ENCODE data around the gene SMR3A.

Gene SMR3A

DNA sequence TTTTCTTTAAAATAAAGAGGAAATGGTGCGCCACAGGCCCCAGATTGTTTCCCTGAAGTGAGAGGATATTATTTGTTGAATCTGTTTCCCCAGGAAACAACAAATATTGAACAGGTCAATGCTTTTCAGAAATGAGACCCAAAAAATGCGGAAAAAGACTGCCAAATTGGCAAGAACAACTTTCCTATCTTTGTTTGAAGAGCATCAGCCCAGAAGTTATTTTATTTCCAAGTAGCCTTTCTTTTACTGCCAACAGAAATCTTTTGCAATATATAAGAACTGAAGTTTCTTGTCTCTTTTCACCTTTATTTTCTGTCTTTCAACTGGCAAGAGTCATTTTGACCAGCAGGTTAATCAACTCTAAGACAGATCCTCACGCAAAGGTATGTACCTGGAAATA, at the start of gene SMR3A:
Gene SMR3A (plus strand): TSS at position 301 of the 400 bp plus-strand sequence. CDS start 1,356 bp downstream, outside the sequence.
- no peak for DNase-seq

DNA sequence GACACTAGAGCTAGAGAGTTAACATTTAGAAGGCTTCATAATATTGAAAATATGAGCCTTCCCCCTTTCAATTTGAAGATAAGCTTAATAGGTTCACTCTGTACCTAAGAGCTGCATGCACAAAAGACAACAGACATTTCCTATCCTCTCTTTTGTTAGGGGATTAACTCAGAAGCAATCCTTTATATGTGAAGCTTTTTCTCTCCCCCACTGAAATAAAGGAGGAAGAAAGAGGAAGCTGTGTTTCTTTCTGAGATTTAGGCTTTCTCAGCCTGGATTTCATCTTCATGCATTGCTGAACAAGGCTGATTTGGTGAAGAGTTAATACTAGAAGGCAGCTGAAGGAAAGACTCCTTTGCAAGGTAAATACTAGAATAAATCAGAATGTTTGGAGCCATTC, 46.8 kb upstream of the SMR3A start:
- no peak for DNase-seq

DNA sequence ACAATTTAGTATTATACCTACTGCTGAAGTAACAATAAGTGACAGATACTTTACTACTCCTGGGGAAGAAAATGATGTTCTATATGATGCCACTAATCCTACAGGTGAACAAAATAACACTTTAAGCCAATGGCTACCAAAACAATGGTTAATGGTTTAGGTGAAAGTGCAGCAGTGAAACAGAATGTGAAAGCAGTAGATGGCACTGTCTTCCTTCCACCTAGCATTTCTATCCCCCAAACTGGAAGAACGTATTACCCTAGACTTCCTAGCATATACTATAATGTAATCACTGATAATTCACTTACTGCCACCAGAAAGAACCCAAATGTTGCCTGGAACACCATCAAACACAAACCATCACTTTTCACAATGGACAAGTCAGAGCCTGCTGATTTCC, 44.6 kb upstream of the SMR3A start:
- DNase-seq, result no peak

DNA sequence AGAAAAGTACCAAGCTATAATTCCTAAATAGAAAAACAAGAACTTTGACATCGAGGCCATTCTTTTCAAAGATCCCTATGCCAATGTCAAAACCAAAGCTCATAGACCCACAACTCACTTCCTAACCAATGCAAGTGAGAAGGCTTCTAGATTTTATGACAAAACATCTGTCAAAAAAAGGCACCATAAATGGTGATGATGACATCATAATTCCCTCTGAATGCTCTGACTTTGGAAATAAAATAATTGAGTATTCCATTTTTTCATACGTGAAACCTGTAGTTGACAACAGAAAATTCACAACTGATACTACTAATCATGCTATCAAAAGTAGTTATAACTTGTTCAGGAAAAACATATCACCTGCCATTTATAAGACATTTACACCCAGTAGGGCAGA, 34.5 kb upstream of the SMR3A start:
- no peak for DNase-seq

DNA sequence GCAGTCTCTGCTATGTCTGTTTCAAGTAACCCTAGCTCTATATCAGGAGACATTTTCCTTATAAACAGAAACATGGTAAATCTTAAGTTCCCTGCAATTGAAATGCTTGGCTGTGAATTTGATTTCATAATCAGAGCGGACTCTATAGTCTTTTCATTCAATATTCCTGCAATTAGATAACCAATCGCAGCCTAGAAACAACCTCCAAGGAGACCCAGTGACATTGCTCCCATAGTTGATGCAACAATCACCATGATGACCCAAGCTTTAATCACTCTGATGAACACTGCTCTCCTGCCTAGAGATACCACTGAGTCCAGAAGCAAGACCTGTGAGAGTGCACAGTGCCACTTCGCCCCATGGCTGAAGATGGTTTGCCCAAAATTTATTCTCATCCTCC, 25.9 kb upstream of the SMR3A start, which contains the start of gene CABS1:
Gene CABS1 (plus strand): TSS at position 301 of the 400 bp plus-strand sequence. CDS start 59 bp downstream, at position 360.
- DNase-seq, result no peak

DNA sequence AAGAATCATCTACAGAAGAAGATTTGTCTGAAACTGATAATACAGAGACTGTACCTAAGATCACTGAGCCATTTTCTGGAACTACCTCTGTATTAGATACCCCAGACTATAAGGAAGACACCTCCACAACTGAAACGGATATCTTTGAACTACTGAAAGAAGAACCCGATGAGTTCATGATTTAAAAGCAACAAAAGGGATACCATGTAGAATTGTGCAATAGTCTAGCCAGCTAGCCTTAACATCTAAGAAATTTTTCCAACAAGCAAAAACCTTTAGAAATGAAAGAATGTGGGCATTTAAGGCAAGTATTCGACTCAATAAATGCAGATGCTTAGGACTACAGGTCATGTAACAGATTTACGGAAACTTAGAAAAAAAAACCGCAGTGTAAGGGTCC, 24.5 kb upstream of the SMR3A start:
- DNase-seq, result no peak

DNA sequence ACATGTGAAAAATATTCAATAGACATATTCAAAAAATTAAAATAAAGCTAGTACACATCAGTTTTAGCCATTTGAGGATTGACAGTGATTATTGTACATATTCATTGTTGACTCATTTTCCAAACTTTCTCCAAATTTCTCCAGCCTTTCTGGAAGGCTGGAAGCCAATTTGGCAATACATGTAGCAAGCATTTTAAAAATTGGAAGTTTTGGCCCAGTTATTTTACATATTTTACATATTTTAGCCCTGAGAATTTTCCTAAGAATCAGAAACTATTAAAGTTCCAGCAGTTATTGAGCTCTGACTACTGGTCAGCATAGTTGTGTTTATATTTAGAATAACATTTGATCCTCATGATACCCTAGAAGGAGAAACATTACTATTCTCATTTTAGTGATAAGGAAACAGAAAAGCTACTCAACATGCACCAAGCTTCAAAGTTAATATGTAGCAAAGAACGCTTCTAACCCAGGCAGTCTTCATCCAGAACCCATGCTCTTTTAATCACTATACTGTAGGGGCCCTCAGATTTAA, 22.6 kb upstream of the SMR3A start:
- DNase-seq, result no peak

DNA sequence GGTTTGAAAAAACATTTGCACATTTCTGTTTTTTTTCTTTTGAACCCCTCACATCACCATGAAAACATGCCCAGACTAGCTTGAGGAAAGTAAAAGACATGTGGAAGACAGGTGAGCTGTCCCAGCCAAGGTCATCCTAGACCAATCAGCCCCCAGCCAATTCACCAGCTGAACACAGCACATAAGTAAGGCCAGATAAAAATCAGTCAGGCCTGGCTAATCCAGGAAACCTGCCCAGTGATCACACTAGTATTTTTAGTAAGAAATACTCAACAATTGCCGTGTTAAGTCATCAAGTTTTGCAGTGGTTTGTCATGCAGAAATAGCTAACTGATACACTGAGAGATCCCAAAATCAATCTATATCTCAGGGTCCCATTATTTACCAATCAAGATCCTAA, 4.4 kb upstream of the SMR3A start:
- no peak for DNase-seq

DNA sequence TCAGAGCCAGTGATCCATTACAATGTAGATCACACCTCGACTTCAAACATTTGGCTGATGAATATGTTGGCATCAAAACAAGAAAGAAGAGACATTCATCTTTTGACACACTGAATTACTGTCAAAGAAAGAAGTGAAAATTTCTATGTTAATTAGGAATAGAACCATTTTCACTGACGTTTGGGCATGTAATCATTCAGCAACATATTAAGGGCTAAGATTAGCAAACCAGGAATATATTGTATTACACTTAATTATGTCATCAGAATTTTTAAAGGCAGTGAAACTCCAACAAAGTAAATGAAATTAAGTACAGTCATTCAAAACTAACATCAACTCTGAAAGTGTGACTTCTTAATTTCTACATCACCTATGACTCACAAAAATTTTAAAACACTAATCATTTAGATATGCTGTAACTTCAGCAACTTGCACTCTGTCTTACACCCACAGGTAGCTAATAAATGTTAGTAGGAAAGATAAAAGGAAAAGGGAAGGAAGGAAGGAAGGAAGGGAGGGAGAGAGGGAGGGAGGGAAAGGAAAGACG, 1.4 kb upstream of the SMR3A start:
- DNase-seq, result no peak

DNA sequence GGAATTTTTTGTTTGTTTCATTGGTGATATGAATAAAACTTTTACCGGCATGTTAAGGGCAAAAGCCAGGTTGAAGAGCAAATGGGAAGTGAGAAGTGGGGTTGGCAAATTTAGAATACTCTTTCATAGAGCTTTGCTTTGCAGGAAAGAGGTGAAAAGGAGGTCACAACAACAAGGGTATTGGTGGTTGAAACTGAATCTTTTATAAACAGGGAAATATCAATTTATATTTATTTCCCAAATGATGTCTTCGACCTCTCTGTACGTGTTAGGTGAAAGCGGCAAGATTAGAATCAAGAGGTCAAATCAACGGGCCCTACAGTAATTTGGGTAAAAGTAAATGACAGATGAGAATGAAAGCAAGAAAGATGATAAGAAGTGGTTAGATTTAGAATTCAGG, 3.4 kb downstream of the SMR3A start:
- no peak for DNase-seq

DNA sequence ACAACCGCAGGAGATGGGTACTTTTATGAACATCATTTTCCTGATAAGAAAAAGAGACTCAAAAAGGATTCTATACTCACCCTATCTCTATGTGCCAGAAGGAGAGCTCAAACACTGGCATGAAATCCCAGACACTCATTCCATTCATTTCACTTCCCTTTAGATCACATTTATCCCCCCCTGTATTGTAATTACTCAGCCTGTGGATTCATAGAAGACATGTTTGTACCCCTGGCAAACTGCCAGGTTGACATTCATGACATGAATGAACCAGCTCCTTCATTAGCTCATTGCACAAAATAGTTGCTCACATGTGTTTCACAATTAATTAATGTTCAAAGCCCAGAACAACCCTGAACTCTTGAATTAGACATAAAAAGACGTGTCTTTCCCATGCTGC, 4.9 kb downstream of the SMR3A start:
- no peak for DNase-seq

DNA sequence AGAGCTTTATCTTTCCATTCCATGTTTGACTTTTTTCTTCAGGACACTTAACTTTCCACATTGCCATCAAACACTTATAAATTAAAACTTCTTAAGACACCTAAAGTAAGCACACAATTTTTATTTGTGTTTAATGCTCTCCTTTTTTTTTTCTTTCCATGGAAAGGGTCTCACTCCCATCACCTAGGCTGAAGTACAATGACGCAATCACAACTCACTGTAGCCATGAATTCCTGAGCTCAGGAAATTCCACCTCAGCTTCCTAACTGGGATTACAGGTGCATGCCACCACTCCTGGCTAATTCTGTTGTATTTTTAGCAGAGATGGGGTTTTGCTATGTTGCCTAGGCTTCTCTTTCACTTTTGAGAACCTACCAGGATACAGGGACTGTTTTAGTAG, 7.3 kb downstream of the SMR3A start:
- no peak for DNase-seq

DNA sequence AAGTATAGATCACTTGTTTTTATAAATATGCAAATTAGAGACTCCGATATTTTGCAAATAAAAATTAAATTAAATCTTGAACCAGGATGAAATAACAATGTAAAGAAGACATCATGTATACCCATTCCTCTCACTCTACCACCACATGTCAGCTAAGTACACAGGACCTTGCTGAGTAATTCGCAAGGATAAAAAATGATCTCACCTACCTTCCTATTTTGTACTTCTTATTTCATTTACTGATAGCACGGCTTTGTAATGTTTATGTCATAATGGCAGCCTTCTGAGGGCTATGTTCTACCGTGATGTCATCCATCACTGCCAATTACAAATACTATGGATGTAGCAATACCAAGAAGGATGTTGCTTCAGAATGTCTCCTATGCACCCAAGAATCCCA, 11.4 kb downstream of the SMR3A start:
- DNase-seq, result no peak

DNA sequence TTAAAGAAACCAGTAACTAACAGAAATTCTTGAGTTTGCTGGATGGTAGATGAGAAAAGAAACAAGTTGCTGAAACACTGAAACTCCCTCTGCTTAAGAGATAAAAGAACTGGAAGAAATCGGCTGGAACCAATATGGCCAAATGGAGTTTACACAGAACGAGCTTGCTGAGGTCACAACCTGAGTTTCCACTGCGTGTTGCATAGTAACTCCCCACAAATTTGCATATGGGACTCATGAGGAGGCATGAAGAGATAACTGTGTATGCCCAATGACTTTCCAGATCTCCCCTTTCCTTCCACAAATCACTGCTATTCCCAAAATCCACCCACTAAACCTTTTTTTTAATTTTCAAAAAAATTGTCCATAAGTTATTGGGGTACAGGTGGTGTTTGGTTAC, 12.2 kb downstream of the SMR3A start:
- DNase-seq, result no peak

DNA sequence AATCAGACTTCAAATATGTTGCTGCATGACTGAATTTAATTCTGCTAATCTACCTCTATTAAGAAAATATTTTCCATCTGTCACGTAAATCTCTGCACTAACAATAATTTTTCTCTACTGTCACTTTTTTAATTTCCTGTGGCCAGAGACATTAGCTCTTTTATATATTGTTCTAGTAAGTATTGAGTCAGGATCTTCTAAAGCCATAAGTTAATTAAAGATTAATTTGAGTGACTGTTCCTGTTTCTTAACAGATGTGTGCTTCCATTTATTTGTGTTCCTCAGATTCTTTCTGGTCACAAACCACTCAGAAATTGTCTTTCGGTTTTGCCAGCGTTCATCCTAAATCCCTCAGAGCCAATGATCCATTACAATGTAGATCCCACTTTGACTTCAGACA, 20.0 kb downstream of the SMR3A start:
- no peak for DNase-seq

DNA sequence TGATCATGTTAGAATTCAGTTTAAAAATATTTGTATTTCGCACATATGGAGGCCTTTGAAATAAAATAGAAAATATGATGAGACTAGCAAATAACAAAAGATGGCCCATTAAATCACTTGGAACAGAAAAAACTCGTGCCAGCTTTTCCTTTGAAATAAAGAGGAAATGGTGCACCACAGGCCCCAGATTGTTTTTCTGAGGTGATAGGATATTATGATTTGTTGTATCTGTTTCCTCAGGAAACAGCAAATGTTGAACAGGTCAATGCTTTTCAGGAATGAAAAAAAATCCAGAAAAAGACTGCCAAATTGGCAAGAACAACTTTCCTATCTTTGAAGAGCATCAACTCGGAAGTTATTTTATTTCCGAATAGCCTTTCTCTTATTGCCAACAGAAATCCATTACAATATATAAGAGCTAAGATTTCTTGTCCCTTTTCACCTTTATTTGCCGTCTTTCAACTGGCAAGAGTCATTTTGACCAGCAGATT, 22.2 kb downstream of the SMR3A start, which contains the start of gene SMR3B:
Gene SMR3B (plus strand): TSS at position 441 of the 491 bp plus-strand sequence. CDS start 1,380 bp downstream, outside the sequence.
- DNase-seq, result no peak

DNA sequence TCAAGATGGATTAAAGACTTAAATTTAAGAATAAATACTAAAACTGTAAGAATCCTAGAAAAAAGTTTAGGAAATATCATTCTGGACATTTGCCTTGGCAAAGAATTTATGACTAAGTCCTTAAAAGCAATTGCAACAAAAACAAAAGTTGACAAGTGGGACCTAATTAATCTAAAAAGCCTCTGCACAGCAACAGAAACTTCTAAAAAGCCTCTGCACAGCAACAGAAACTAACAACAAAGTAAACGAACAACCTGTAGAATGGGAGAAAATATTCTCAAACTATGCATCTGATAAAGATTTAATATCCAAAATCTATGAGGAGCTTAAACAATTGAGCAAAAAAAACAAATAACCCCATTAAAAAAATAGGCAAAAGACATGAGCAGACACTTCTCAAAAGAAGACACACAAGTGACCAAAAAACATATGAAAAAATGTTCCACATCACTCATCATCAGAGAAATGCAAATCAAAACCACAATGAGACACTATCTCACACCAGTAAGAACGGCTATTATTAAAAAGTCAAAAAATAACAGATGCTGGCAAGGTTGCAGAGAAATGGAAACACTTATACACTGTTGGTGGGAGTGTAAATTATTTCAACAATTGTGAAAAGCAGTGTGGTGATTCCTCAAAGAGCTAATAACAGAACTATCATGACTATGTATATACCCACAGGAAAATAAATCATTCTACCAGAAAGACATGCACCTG, 31.7 kb downstream of the SMR3A start:
- no peak for DNase-seq

DNA sequence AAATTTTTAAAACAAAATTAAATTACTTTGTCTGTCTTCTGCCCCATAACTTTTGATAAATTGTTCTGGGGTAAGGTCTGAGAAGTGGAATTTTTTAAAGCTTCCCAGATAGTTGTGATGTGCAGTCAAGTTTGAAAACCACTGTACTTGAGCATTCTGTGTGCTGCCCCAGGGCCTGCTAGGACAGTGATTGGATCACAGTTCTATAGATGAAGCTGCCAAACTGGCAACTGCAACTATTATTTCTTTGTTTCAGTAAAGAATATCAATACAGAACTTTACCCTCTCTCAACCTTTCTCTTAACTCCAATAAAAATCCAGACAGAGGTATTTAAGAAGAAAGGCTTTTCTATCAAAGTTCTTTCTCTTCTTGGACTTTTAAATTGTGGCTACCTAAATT, 37.0 kb downstream of the SMR3A start, which contains the start of gene OPRPN:
Gene OPRPN (plus strand): TSS at position 361 of the 400 bp plus-strand sequence. CDS start 1,346 bp downstream, outside the sequence.
- DNase-seq, result no peak

DNA sequence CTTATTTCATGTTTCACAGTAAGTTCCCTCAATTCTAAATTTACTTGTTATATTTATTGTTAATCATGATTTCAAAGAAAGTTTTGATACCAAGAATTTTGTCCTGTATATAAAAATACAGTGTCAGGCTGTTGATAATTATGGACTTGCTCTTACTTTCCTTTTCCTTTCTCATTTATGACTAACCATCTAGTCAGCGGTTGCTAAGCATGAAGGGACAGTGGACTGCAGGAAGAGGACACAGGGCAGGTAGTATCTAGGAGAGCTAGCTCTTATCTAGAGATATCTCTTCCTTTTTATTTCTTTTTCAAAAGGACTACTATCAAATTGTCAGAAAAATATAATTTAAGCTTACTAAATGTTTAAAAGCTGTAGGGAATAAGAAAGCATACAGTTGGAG, 38.8 kb downstream of the SMR3A start:
- no peak for DNase-seq

DNA sequence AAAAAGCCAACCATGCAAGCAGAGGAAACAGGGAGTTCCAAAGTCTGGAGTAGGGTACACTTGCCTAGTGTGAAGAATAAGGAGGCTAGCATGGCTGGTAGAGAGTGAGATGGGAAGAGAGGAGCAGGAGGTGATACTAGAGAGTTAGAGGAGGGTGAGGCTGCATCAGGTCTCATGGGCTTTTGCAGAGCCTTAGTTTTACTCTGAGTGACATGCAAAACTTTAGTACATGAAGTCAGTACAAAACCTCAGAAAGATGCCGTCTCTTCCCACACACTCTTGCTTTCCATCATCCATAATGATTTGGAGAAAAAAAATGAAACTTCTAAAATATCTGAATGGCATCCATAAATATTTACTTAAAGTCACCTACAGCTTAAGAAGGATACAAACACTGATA, 42.2 kb downstream of the SMR3A start:
- no peak for DNase-seq

DNA sequence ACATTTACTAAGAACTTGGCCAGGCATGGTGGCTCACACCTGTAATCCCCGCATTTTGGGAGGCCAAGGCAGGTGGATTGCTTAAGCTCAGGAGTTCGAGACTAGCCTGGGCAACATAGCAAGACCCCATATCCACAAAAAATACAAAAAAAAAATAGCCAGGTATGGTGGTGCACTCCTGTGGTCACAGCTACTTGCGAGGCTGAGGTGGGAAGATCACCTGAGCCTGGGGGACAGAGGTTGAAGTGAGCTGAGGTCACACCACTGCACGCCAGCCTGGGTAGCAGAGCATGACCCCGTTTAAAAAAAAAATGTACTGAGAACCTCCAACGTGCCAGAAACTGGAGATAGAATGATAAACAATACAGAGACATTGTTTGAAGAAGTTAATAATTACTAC, 45.2 kb downstream of the SMR3A start:
- no peak for DNase-seq
